CD1c-positive myeloid dendritic cell (primary cell): ENCODE results near the gene PHF13.

Experiments
- DNase-seq: peaks from one replicate; pipeline ENCODE4 v3.0.0-alpha.2; 2016; ENCODE audit errors: extremely low spot score

PHF13 gene

GRCh38 chr1:6601923-6602668 is 11.4 kb upstream of the PHF13 start:
- DNase-seq: peak; percentile 15

- DNase-seq: peak; percentile 95
Measured at GRCh38 chr1:6602669-6603237, 10.8 kb upstream of the PHF13 start, which contains the start of gene KLHL21. Gene KLHL21 (minus strand): TSS chr1:6602869. CDS start chr1:6602817, 52 bp downstream.

GRCh38 chr1:6603238-6603914 is 10.2 kb upstream of the PHF13 start:
- peak; percentile 71 for DNase-seq

GRCh38 chr1:6603915-6604558 is 9.5 kb upstream of the PHF13 start:
- peak; percentile 54 for DNase-seq

- DNase-seq: peak; percentile 17
Measured at GRCh38 chr1:6612641-6613360, 730 bp upstream of the PHF13 start.

- DNase-seq: peak; percentile 44
Measured at GRCh38 chr1:6614019-6614928, 743 bp downstream of the PHF13 start.

GRCh38 chr1:6614929-6615785 is 1.6 kb downstream of the PHF13 start:
- DNase-seq: peak; percentile 8

- no peak for DNase-seq
Measured at GRCh38 chr1:6619045-6619444, 5.5 kb downstream of the PHF13 start.

- DNase-seq: no peak
Measured at GRCh38 chr1:6621429-6622391, 8.2 kb downstream of the PHF13 start.

- no peak for DNase-seq
Measured at GRCh38 chr1:6622396-6623152, 9.0 kb downstream of the PHF13 start.

GRCh38 chr1:6623269-6623965 is 9.9 kb downstream of the PHF13 start:
- DNase-seq: no peak

- DNase-seq: peak; percentile 89
Measured at GRCh38 chr1:6624710-6625583, 11.4 kb downstream of the PHF13 start, which contains the start of gene THAP3. Gene THAP3 (plus strand): TSS chr1:6624868. CDS start chr1:6625219, 351 bp downstream.

- peak; percentile 3 for DNase-seq
Measured at GRCh38 chr1:6625584-6626149, 12.1 kb downstream of the PHF13 start.

- DNase-seq: no peak
Measured at GRCh38 chr1:6627031-6627430, 13.5 kb downstream of the PHF13 start.

GRCh38 chr1:6627841-6628545 is 14.5 kb downstream of the PHF13 start:
- DNase-seq: no peak
